H1 (cell line): ENCODE data around the gene BLMH. TPM values are rescaled to one million over a fixed set of nuclear protein-coding genes. Genes with fewer than 3 reads are reported as not detected.

Experiments
- CTCF ChIA-PET: fragments of 300-600 bp; sonication (Branson Sonifier 250); formaldehyde crosslinking; loops from one replicate; lab custom pipeline; 2021; ENCODE audit not compliant: partially characterized antibody; lab: Charles Lee
- POLR2A ChIA-PET: fragments of 300-600 bp; sonication (Branson Sonifier 250); formaldehyde crosslinking; loops from one replicate; lab custom pipeline; 2021; ENCODE audit warnings: inconsistent platforms; ENCODE audit not compliant: partially characterized antibody; lab: Charles Lee
- DNase-seq, 2 experiments: peaks; one replicate each; pipeline versions ENCODE4 v3.0.0 to v3.0.0-alpha.2; 2010 to 2022; ENCODE audit warnings: low spot score in 2 of 2, low read depth in 1 of 2, mixed read lengths in 1 of 2
- FAIRE-seq: peaks from 2 replicates; lab custom pipeline; 2011; peaks lifted over from hg19 to GRCh38; lab: Jason Lieb, UNC
- H2AFZ ChIP-seq: 2 replicates; pipeline ENCODE4 v1.8.1; 2012; ENCODE audit warnings: low read length, inconsistent platforms
- H2AK5ac ChIP-seq: 2 replicates; pipeline ENCODE4 v1.6.1; 2013; ENCODE audit warnings: low read depth, low read length
- H2BK120ac ChIP-seq: replicated peaks from 2 replicates; pipeline ENCODE3; 2013; ENCODE audit warnings: low read depth, low read length, inconsistent platforms
- H2BK12ac ChIP-seq: 2 replicates; pipeline ENCODE4 v1.6.1; 2013; ENCODE audit warnings: low read depth, low read length
- H2BK15ac ChIP-seq: 2 replicates; pipeline ENCODE4 v1.6.1; 2013; ENCODE audit warnings: low read length
- H2BK20ac ChIP-seq: 2 replicates; pipeline ENCODE4 v1.6.1; 2013; ENCODE audit warnings: low read length
- H2BK5ac ChIP-seq: 2 replicates; pipeline ENCODE4 v1.6.1; 2013; ENCODE audit warnings: low read depth, low read length
- H3K14ac ChIP-seq: 2 replicates; pipeline ENCODE4 v1.6.1; 2013; ENCODE audit warnings: inconsistent platforms; ENCODE audit not compliant: insufficient read length
- H3K18ac ChIP-seq: 2 replicates; pipeline ENCODE4 v1.6.1; 2013; ENCODE audit warnings: low read length; ENCODE audit errors: extremely low read depth
- H3K23ac ChIP-seq: 2 replicates; pipeline ENCODE4 v1.6.1; 2013; ENCODE audit warnings: inconsistent platforms; ENCODE audit not compliant: insufficient read length
- H3K23me2 ChIP-seq: 2 replicates; pipeline ENCODE4 v1.6.1; 2013; ENCODE audit warnings: low read depth, low read length
- H3K27ac ChIP-seq: 2 replicates; pipeline ENCODE4 v1.6.1; 2011; ENCODE audit warnings: low read depth, low read length, inconsistent platforms
- H3K27me3 ChIP-seq, 4 experiments: replicated peaks in 1 of 4; 1 replicate in 1 of 4; 2 replicates in 3 of 4; pipeline versions ENCODE4 v1.6.1 to v1.8.1; 2011 to 2013; ENCODE audit warnings: low read length in 3 of 4, mild to moderate bottlenecking in 3 of 4, inconsistent platforms in 2 of 4, mixed read lengths in 2 of 4, moderate library complexity in 1 of 4; ENCODE audit not compliant: control insufficient read depth in 3 of 4, insufficient read depth in 3 of 4; ENCODE audit errors: extremely low read depth in 1 of 4
- H3K36me3 ChIP-seq, 4 experiments: 2 replicates each; pipeline versions ENCODE4 v1.6.1 to v1.8.1; 2011 to 2013; ENCODE audit warnings: mild to moderate bottlenecking in 4 of 4, low read length in 3 of 4, moderate library complexity in 2 of 4, control low read depth in 1 of 4, inconsistent platforms in 1 of 4; ENCODE audit not compliant: insufficient read depth in 4 of 4, control insufficient read depth in 2 of 4
- H3K4ac ChIP-seq: replicated peaks from 2 replicates; pipeline ENCODE3; 2013; ENCODE audit warnings: low read length, low read depth, mixed read lengths, inconsistent platforms; ENCODE audit not compliant: insufficient read length
- H3K4me1 ChIP-seq, 4 experiments: replicated peaks in 1 of 4; 1 replicate in 1 of 4; 2 replicates in 3 of 4; pipeline versions ENCODE4 v1.6.1 to v1.8.1; 2011 to 2013; ENCODE audit warnings: low read length in 3 of 4, inconsistent platforms in 2 of 4, mixed read lengths in 1 of 4; ENCODE audit not compliant: insufficient read depth in 4 of 4, control insufficient read depth in 3 of 4
- H3K4me2 ChIP-seq, 2 experiments: 2 replicates each; pipeline versions ENCODE4 v1.6.1 to v1.8.1; 2011 to 2013; ENCODE audit warnings: low read depth in 2 of 2, low read length in 2 of 2, control low read depth in 1 of 2, inconsistent platforms in 1 of 2, mild to moderate bottlenecking in 1 of 2; ENCODE audit not compliant: insufficient read depth in 1 of 2
- H3K4me3 ChIP-seq, 4 experiments: fragments of 200-600, 300-600 bp in 1 of 4; sonication (generic), shearing (Covaris generic), sonication (Bioruptor Twin) in 1 of 4; 2 replicates each; pipeline versions ENCODE4 v1.5.1 to v1.8.1; 2011 to 2016; ENCODE audit warnings: low read length in 4 of 4, low read depth in 3 of 4, control low read depth in 2 of 4, inconsistent platforms in 2 of 4, mild to moderate bottlenecking in 2 of 4, mixed read lengths in 1 of 4, moderate library complexity in 1 of 4; ENCODE audit not compliant: insufficient read depth in 2 of 4; ENCODE audit errors: extremely low read depth in 1 of 4
- H3K56ac ChIP-seq: replicated peaks from 2 replicates; pipeline ENCODE3; 2013; ENCODE audit warnings: low read depth, mild to moderate bottlenecking, mixed read lengths, low read length, inconsistent platforms; ENCODE audit not compliant: insufficient read length
- H3K79me1 ChIP-seq: 2 replicates; pipeline ENCODE4 v1.6.1; 2013; ENCODE audit warnings: low read depth, low read length, control low read depth
- H3K79me2 ChIP-seq, 2 experiments: 2 replicates each; pipeline versions ENCODE4 v1.6.1 to v1.8.1; 2012 to 2013; ENCODE audit warnings: low read length in 2 of 2, mild to moderate bottlenecking in 2 of 2, inconsistent platforms in 1 of 2; ENCODE audit not compliant: insufficient read depth in 2 of 2, control insufficient read depth in 1 of 2
- H3K9ac ChIP-seq, 4 experiments: replicated peaks in 1 of 4; 1 replicate in 1 of 4; 2 replicates in 3 of 4; pipeline versions ENCODE4 v1.6.1 to v1.8.1; 2011 to 2013; ENCODE audit warnings: low read depth in 3 of 4, low read length in 3 of 4, control low read depth in 2 of 4, mild to moderate bottlenecking in 2 of 4, moderate library complexity in 2 of 4, inconsistent platforms in 1 of 4; ENCODE audit errors: extremely low read depth in 1 of 4
- H3K9me3 ChIP-seq, 2 experiments: 2 replicates each; pipeline versions ENCODE4 v1.6.1 to v1.8.1; 2012 to 2013; ENCODE audit warnings: mild to moderate bottlenecking in 2 of 2, moderate library complexity in 2 of 2, control low read depth in 1 of 2, inconsistent platforms in 1 of 2, low read depth in 1 of 2, low read length in 1 of 2, mixed read lengths in 1 of 2; ENCODE audit not compliant: insufficient read depth in 2 of 2
- H4K20me1 ChIP-seq, 2 experiments: replicated peaks in 1 of 2; 2 replicates each; pipeline versions ENCODE3 to v1.8.1; 2011 to 2013; ENCODE audit warnings: inconsistent platforms in 2 of 2, low read length in 2 of 2, mild to moderate bottlenecking in 1 of 2; ENCODE audit not compliant: insufficient read depth in 2 of 2, control insufficient read depth in 1 of 2
- H4K5ac ChIP-seq: 2 replicates; pipeline ENCODE4 v1.6.1; 2013; ENCODE audit warnings: low read length, low read depth, mixed read lengths, inconsistent platforms; ENCODE audit not compliant: insufficient read length
- H4K8ac ChIP-seq: 2 replicates; pipeline ENCODE4 v1.8.0; 2013; ENCODE audit warnings: mild to moderate bottlenecking, moderate library complexity, low read length, inconsistent platforms; ENCODE audit not compliant: insufficient read depth; ENCODE audit errors: extremely low read depth
- H4K91ac ChIP-seq: replicated peaks from 2 replicates; pipeline ENCODE3; 2013; ENCODE audit warnings: low read length, mixed read lengths, inconsistent platforms; ENCODE audit not compliant: insufficient read length
- BACH1 ChIP-seq: IDR thresholded peaks from 2 replicates; pipeline ENCODE4 v1.6.1; 2012; ENCODE audit warnings: low read length, improper control_type of control experiment
- CBX8 ChIP-seq: fragments of 300-800, 300-1000 bp; sonication (generic); IDR thresholded peaks from 2 replicates; pipeline ENCODE4 v1.7.1; 2016; ENCODE audit warnings: low read depth, low read length, borderline replicate concordance
- JUND ChIP-seq: IDR thresholded peaks from 2 replicates; pipeline ENCODE4 v1.6.1; 2011; ENCODE audit warnings: mild to moderate bottlenecking, improper control_type of control experiment, low read length
- KDM1A ChIP-seq: fragments of 200-600, 300-600 bp; sonication (generic); IDR thresholded peaks from 2 replicates; pipeline ENCODE4 v1.7.1; 2016; ENCODE audit warnings: mild to moderate bottlenecking, low read length, borderline replicate concordance
- NANOG ChIP-seq: IDR thresholded peaks from 2 replicates; pipeline ENCODE4 v1.6.1; 2011; ENCODE audit warnings: low read length, low read depth, mild to moderate bottlenecking, inconsistent platforms; ENCODE audit not compliant: insufficient read depth, poor library complexity, severe bottlenecking
- POLR2A ChIP-seq, 2 experiments: IDR thresholded peaks; 1 replicate in 1 of 2; 2 replicates in 1 of 2; pipeline ENCODE4 v1.6.1; 2011; ENCODE audit warnings: low read depth in 2 of 2, low read length in 2 of 2, mild to moderate bottlenecking in 2 of 2; ENCODE audit errors: control extremely low read depth in 1 of 2
- RAD21 ChIP-seq, 2 experiments: IDR thresholded peaks in 1 of 2; conservative IDR thresholded peaks in 1 of 2; 2 replicates each; pipeline ENCODE4 v1.6.1; 2011; ENCODE audit warnings: low read depth in 2 of 2, low read length in 2 of 2, improper control_type of control experiment in 1 of 2, inconsistent platforms in 1 of 2, mild to moderate bottlenecking in 1 of 2, moderate library complexity in 1 of 2
- RBBP5 ChIP-seq: IDR thresholded peaks from 2 replicates; pipeline ENCODE4 v1.7.1; 2012; ENCODE audit warnings: low read depth, mild to moderate bottlenecking, inconsistent platforms, low read length, moderate library complexity, borderline replicate concordance
- RNF2 ChIP-seq: fragments of 200-900, 300-1000 bp; sonication (generic); IDR thresholded peaks from 2 replicates; pipeline ENCODE4 v1.7.1; 2016; ENCODE audit warnings: borderline replicate concordance, low read depth, mild to moderate bottlenecking, antibody characterized with exemption, low read length; ENCODE audit not compliant: poor library complexity, severe bottlenecking; ENCODE audit errors: missing control alignments
- RXRA ChIP-seq: IDR thresholded peaks from 2 replicates; pipeline ENCODE4 v1.6.1; 2011; ENCODE audit warnings: low read depth, mild to moderate bottlenecking, low read length, moderate library complexity; ENCODE audit not compliant: insufficient read depth
- SIN3A ChIP-seq, 2 experiments: IDR thresholded peaks in 1 of 2; conservative IDR thresholded peaks in 1 of 2; 2 replicates each; pipeline ENCODE4 v1.6.1; 2011 to 2012; ENCODE audit warnings: low read length in 2 of 2, improper control_type of control experiment in 1 of 2, low read depth in 1 of 2, mild to moderate bottlenecking in 1 of 2
- SIX5 ChIP-seq: IDR thresholded peaks from 2 replicates; pipeline ENCODE4 v1.6.1; 2011; ENCODE audit warnings: mild to moderate bottlenecking, low read depth, low read length
- SRF ChIP-seq: IDR thresholded peaks from 2 replicates; pipeline ENCODE4 v1.6.1; 2011; ENCODE audit warnings: mild to moderate bottlenecking, low read depth, low read length, moderate library complexity
- TEAD4 ChIP-seq: IDR thresholded peaks from 2 replicates; pipeline ENCODE4 v1.6.1; 2012; ENCODE audit warnings: low read depth, low read length, inconsistent platforms, mixed read lengths
- WGBS, 2 experiments: shearing (Covaris generic) in 1 of 2; methylation state at CpG; one replicate each; pipeline versions ENCODE4 v1.1.6 to v1.1.7; 2013 to 2015; ENCODE audit warnings: low lambda C conversion rate in 2 of 2, mixed read lengths in 2 of 2, inconsistent platforms in 1 of 2, low coverage in 1 of 2, missing lambda C conversion rate in 1 of 2; ENCODE audit not compliant: insufficient replicate concordance in 2 of 2, insufficient coverage in 1 of 2, insufficient read length in 1 of 2; ENCODE audit errors: extremely low coverage in 1 of 2, missing lambda C conversion rate in 1 of 2; 5-methylcytosine and 5-hydroxymethylcytosine counted together
- polyA plus RNA-seq, 7 experiments: library from polyadenylated mRNA; depleted of rRNA in 3 of 7; stranded (reverse) in 5 of 7; unstranded in 2 of 7; fragments of >200 nt in 5 of 7; fragments of 200-250 nt in 2 of 7; gene quantifications; 1 replicate in 5 of 7; 2 replicates in 1 of 7; 4 replicates in 1 of 7; pipeline versions ENCODE4 v1.2.1 to v1.2.3, GENCODE V29; 2011 to 2013; ENCODE audit warnings: missing spikeins in 2 of 7, mixed read lengths in 2 of 7
- total RNA-seq: library from RNA; stranded (reverse); fragmentation: NEBNext Ultra II Directional; extraction: Animal tissue kit (Norgen Biotek cat#: 25700); gene quantifications from 2 replicates; pipeline ENCODE4 v1.2.1, GENCODE V29; 2021

The BLMH gene
- total and polyA plus RNA-seq, 2 of the 8 experiments (the other 6 are each of a cell fraction or from before 2014, with no cell fraction given): 18.2 to 74.3 TPM

GRCh38 chr17:30211371-30211770 lies 80.4 kb downstream of the BLMH start:
- POLR2A ChIA-PET: interaction anchor here (1.0 to 1.1 kb wide), 2 partner anchors 10 to 33 kb away, joined by 3 read pairs; no protein-coding TSS in a partner anchor
- no peak for TF ChIP-seq RNF2
- no peak for TF ChIP-seq SIN3A (conservative IDR thresholded peaks at IDR 0.05 in 1 of 2, IDR thresholded peaks at IDR 0.05 in 1 of 2; ENCODE audit: low read depth in 1 of 2, low read length in 2 of 2)
- TF ChIP-seq RXRA: no peak
- no peak for TF ChIP-seq RBBP5
- no peak for TF ChIP-seq TEAD4
- no peak for TF ChIP-seq SIX5
- no peak for TF ChIP-seq SRF
- no peak for TF ChIP-seq POLR2A (IDR thresholded peaks at IDR 0.05; ENCODE audit: control extremely low read depth in 1 of 2, low read depth in 2 of 2, low read length in 2 of 2)
- no peak for TF ChIP-seq RAD21 (IDR thresholded peaks at IDR 0.05 in 1 of 2, conservative IDR thresholded peaks at IDR 0.05 in 1 of 2; ENCODE audit: low read depth in 2 of 2, low read length in 2 of 2)
- no peak for TF ChIP-seq BACH1
- no peak for TF ChIP-seq NANOG
- TF ChIP-seq KDM1A: no peak
- TF ChIP-seq CBX8: no peak
- no peak for TF ChIP-seq JUND

More at GRCh38 chr17:30211371-30211770, 80.4 kb downstream of the BLMH start:
- Histone ChIP-seq H3K4me2 (no peak overlapping the region), H3K18ac (no peak overlapping the region), H2AFZ (no peak overlapping the region), H4K91ac (no peak overlapping the region), H2BK120ac (no peak overlapping the region), H3K27ac (no peak overlapping the region), H3K4me3 (no peak overlapping the region), H2BK15ac (no peak overlapping the region), H3K4ac (no peak overlapping the region), H4K8ac (no peak overlapping the region), H3K27me3 (no peaks in the 10 kb centered on the region), H3K14ac (no peak overlapping the region), H3K56ac (no peak overlapping the region), H2BK5ac (no peak overlapping the region), H3K23ac (no peak overlapping the region), H3K79me1 (no peaks in the 10 kb centered on the region), H4K20me1 (no peaks in the 10 kb centered on the region), H4K5ac (no peak overlapping the region), H2BK12ac (no peak overlapping the region), H3K4me1 (no peaks in the 10 kb centered on the region), H3K79me2 (no peaks in the 10 kb centered on the region), H3K36me3 (no peaks in the 10 kb centered on the region), H2AK5ac (no peak overlapping the region), H3K9me3 (no peaks in the 10 kb centered on the region), H3K23me2 (no peaks in the 10 kb centered on the region; the same call in 1 of the 2 replicates), H2BK20ac (no peak overlapping the region), H3K9ac (no peak overlapping the region)
- FAIRE-seq: no peak
- 90% methylated on average over 6 of the region's 6 CpGs; no CpG with 5 or more reads in 1 of the 2 experiments for WGBS, 2 experiments
- no peak for DNase-seq
- CTCF ChIA-PET: interaction anchor here (1.1 to 1.6 kb wide), 3 partner anchors 12 to 87 kb away, joined by 3 to 7 read pairs (median 3); no protein-coding TSS in a partner anchor
